Forelimb muscle (tissue), 1 donor: ENCODE data around the gene PIK3C2G. TPM values are rescaled to one million over a fixed set of nuclear protein-coding genes. Genes with fewer than 3 reads are reported as not detected.
"Not testable (repeated sequence)": the region's sequence is repeated elsewhere in the genome, so short reads cannot be mapped to it uniquely, and the experiment has no call there.

Experiments
- DNase-seq: peaks from one replicate; pipeline ENCODE4 v3.0.0-alpha.2; 2013; ENCODE audit warnings: low read depth
- polyA plus RNA-seq: library from polyadenylated mRNA; unstranded; fragments of 120-200 nt; gene quantifications from one replicate; pipeline ENCODE4 v1.2.1, GENCODE V29; 2013; ENCODE audit not compliant: insufficient read length

Gene PIK3C2G
- polyA plus RNA-seq, 1 donor: 0.08 TPM

- no peak for DNase-seq
These were observed 211.0 kb downstream of the PIK3C2G start for GRCh38 chr12:18472304-18472703.

- DNase-seq: no peak
These were observed 211.5 kb downstream of the PIK3C2G start for GRCh38 chr12:18472806-18473205.

- DNase-seq: no peak
These were observed 215.5 kb downstream of the PIK3C2G start for GRCh38 chr12:18476861-18477260.

GRCh38 chr12:18479256-18479655 lies 217.9 kb downstream of the PIK3C2G start:
- DNase-seq: no peak

GRCh38 chr12:18482601-18483120 lies 221.3 kb downstream of the PIK3C2G start:
- no peak for DNase-seq

GRCh38 chr12:18483698-18484325 lies 222.5 kb downstream of the PIK3C2G start:
- no peak for DNase-seq

- no peak for DNase-seq
These were observed 224.7 kb downstream of the PIK3C2G start for GRCh38 chr12:18486036-18486435.

GRCh38 chr12:18487509-18487908 lies 226.2 kb downstream of the PIK3C2G start:
- DNase-seq: no peak

- DNase-seq: peak; percentile 17
These were observed 231.2 kb downstream of the PIK3C2G start for GRCh38 chr12:18492372-18493025.

- DNase-seq: peak; percentile 1
These were observed 234.8 kb downstream of the PIK3C2G start for GRCh38 chr12:18496156-18496555.

- not testable (repeated sequence) for DNase-seq
These were observed 238.8 kb downstream of the PIK3C2G start for GRCh38 chr12:18500160-18500574.

GRCh38 chr12:18500736-18501135 lies 239.4 kb downstream of the PIK3C2G start:
- DNase-seq: not testable (repeated sequence)

- no peak for DNase-seq
These were observed 241.2 kb downstream of the PIK3C2G start for GRCh38 chr12:18502422-18502968.

- DNase-seq: no peak
These were observed 260.1 kb downstream of the PIK3C2G start for GRCh38 chr12:18521461-18521860.

- DNase-seq: no peak
These were observed 261.5 kb downstream of the PIK3C2G start for GRCh38 chr12:18522806-18523205.

GRCh38 chr12:18542497-18542896 lies 281.2 kb downstream of the PIK3C2G start:
- not testable (repeated sequence) for DNase-seq

- DNase-seq: no peak
These were observed 285.1 kb downstream of the PIK3C2G start for GRCh38 chr12:18546399-18546798.

- DNase-seq: no peak
These were observed 288.3 kb downstream of the PIK3C2G start for GRCh38 chr12:18549598-18549997.

GRCh38 chr12:18551106-18551505 lies 289.8 kb downstream of the PIK3C2G start:
- DNase-seq: peak; percentile 13

- DNase-seq: no peak
These were observed 290.4 kb downstream of the PIK3C2G start for GRCh38 chr12:18551701-18552100.

- DNase-seq: no peak
These were observed 291.5 kb downstream of the PIK3C2G start for GRCh38 chr12:18552829-18553228.

- DNase-seq: no peak
These were observed 294.8 kb downstream of the PIK3C2G start for GRCh38 chr12:18556161-18556560.

GRCh38 chr12:18559242-18559641 lies 297.9 kb downstream of the PIK3C2G start:
- no peak for DNase-seq
